ENCODE data around the gene SUN2. TPM values are rescaled to one million over a fixed set of nuclear protein-coding genes. Genes with fewer than 3 reads are reported as not detected.

The SUN2 gene
- total and polyA plus RNA-seq, 2 of the 13 experiments (the other 11 are each of a cell fraction or from before 2014, with no cell fraction given) = 45.6 to 56.6 TPM

DNA sequence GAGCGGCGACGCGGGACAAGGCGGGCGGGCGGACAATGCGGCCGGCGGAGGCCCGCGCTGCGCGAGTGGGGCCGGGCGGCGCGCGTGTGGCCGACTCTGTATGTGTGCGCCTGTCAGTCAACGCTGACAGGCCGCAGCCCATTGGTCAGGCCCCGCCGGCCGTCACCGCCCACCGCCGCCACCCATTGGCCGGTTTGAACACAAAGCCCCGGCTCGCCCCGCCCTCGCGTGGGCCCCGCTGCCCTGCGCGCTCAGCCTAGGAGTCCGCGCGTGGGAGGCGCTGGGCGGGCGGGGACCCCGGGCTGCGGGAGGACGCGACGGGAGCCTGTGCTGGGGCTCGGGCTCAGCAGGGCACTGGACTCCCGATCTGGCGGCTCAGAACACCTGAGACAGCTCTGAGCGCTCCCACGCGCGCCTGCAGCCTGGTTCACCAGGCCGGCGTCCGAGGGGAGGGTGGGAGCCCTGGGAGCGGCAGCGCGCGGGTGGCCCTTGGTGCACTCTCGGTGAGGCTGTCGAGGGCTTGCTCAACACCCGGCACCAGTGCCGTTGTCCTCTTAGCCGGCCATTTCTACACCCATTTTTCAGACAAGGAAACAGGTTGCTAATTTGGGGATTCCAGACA lies at the start of gene SUN2 (continued):
- no peak for TF ChIP-seq SRSF4 (IDR thresholded peaks at IDR 0.05; ENCODE audit: low read depth, low read length, poor library complexity, severe bottlenecking)
- TF ChIP-seq, protein P1, sequence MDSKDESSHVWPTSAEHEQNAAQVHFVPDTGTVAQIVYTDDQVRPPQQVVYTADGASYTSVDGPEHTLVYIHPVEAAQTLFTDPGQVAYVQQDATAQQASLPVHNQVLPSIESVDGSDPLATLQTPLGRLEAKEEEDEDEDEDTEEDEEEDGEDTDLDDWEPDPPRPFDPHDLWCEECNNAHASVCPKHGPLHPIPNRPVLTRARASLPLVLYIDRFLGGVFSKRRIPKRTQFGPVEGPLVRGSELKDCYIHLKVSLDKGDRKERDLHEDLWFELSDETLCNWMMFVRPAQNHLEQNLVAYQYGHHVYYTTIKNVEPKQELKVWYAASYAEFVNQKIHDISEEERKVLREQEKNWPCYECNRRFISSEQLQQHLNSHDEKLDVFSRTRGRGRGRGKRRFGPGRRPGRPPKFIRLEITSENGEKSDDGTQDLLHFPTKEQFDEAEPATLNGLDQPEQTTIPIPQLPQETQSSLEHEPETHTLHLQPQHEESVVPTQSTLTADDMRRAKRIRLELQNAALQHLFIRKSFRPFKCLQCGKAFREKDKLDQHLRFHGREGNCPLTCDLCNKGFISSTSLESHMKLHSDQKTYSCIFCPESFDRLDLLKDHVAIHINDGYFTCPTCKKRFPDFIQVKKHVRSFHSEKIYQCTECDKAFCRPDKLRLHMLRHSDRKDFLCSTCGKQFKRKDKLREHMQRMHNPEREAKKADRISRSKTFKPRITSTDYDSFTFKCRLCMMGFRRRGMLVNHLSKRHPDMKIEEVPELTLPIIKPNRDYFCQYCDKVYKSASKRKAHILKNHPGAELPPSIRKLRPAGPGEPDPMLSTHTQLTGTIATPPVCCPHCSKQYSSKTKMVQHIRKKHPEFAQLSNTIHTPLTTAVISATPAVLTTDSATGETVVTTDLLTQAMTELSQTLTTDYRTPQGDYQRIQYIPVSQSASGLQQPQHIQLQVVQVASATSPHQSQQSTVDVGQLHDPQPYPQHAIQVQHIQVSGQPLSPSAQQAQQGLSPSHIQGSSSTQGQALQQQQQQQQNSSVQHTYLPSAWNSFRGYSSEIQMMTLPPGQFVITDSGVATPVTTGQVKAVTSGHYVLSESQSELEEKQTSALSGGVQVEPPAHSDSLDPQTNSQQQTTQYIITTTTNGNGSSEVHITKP (CRISPR knock-in tag; IDR thresholded peaks at IDR 0.05; ENCODE audit: low read depth) = no peak
- TF ChIP-seq, protein P2, sequence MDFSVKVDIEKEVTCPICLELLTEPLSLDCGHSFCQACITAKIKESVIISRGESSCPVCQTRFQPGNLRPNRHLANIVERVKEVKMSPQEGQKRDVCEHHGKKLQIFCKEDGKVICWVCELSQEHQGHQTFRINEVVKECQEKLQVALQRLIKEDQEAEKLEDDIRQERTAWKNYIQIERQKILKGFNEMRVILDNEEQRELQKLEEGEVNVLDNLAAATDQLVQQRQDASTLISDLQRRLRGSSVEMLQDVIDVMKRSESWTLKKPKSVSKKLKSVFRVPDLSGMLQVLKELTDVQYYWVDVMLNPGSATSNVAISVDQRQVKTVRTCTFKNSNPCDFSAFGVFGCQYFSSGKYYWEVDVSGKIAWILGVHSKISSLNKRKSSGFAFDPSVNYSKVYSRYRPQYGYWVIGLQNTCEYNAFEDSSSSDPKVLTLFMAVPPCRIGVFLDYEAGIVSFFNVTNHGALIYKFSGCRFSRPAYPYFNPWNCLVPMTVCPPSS (IDR thresholded peaks at IDR 0.05) = no peak
- peak; percentile 9; the same call in 1 of the 2 replicates for TF ChIP-seq POLR2G (IDR thresholded peaks at IDR 0.05; ENCODE audit: low read depth, low read length)
- TF ChIP-seq SP4 (CRISPR knock-in tag; IDR thresholded peaks at IDR 0.05) = peak; percentile 97
- no peak for TF ChIP-seq FOXA1 (IDR thresholded peaks at IDR 0.05)
- 0 out of 2 replicates have a peak, but pooled peaks have one; percentile 15 for TF ChIP-seq FOXA1 (CRISPR knock-in tag; IDR thresholded peaks at IDR 0.05)
- peak; percentile 27; the same call in 1 of the 2 replicates for TF ChIP-seq MEIS1 (CRISPR knock-in tag; IDR thresholded peaks at IDR 0.05; ENCODE audit: borderline replicate concordance)
- TF ChIP-seq ZNF75D (CRISPR knock-in tag; IDR thresholded peaks at IDR 0.05; ENCODE audit: borderline replicate concordance) = no peak
- peak; percentile 98 for TF ChIP-seq FOXM1 (CRISPR knock-in tag; IDR thresholded peaks at IDR 0.05)
- peak; percentile 0; the same call in 1 of the 2 replicates for TF ChIP-seq ZNF777 (CRISPR knock-in tag; IDR thresholded peaks at IDR 0.05)
- TF ChIP-seq ZNF878 (CRISPR knock-in tag; IDR thresholded peaks at IDR 0.05) = no peak
- TF ChIP-seq ZNF263 (CRISPR knock-in tag; IDR thresholded peaks at IDR 0.05) = 0 out of 2 replicates have a peak, but pooled peaks have one; percentile 12
- no peak for TF ChIP-seq HOXA5 (CRISPR knock-in tag; IDR thresholded peaks at IDR 0.05)
- TF ChIP-seq NFYB (CRISPR knock-in tag; IDR thresholded peaks at IDR 0.05) = peak; percentile 86
- TF ChIP-seq SP2 (CRISPR knock-in tag; IDR thresholded peaks at IDR 0.05) = peak; percentile 89
- TF ChIP-seq ZNF225 (CRISPR knock-in tag; IDR thresholded peaks at IDR 0.05) = 0 out of 2 replicates have a peak, but pooled peaks have one; percentile 28
- TF ChIP-seq MXI1 (IDR thresholded peaks at IDR 0.05; ENCODE audit: borderline replicate concordance, low read depth, low read length) = peak; percentile 25; the same call in 1 of the 3 replicates
- TF ChIP-seq ZNF333 (CRISPR knock-in tag; IDR thresholded peaks at IDR 0.05; ENCODE audit: borderline replicate concordance) = no peak
- TF ChIP-seq ZNF205 (CRISPR knock-in tag; IDR thresholded peaks at IDR 0.05) = peak; percentile 15; the same call in 1 of the 2 replicates
- TF ChIP-seq RBFOX2 (IDR thresholded peaks at IDR 0.05; ENCODE audit: low read depth, low read length) = peak; percentile 83
- TF ChIP-seq, protein P3, sequence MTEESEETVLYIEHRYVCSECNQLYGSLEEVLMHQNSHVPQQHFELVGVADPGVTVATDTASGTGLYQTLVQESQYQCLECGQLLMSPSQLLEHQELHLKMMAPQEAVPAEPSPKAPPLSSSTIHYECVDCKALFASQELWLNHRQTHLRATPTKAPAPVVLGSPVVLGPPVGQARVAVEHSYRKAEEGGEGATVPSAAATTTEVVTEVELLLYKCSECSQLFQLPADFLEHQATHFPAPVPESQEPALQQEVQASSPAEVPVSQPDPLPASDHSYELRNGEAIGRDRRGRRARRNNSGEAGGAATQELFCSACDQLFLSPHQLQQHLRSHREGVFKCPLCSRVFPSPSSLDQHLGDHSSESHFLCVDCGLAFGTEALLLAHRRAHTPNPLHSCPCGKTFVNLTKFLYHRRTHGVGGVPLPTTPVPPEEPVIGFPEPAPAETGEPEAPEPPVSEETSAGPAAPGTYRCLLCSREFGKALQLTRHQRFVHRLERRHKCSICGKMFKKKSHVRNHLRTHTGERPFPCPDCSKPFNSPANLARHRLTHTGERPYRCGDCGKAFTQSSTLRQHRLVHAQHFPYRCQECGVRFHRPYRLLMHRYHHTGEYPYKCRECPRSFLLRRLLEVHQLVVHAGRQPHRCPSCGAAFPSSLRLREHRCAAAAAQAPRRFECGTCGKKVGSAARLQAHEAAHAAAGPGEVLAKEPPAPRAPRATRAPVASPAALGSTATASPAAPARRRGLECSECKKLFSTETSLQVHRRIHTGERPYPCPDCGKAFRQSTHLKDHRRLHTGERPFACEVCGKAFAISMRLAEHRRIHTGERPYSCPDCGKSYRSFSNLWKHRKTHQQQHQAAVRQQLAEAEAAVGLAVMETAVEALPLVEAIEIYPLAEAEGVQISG (CRISPR knock-in tag; IDR thresholded peaks at IDR 0.05) = no peak
- TF ChIP-seq HIVEP1 (CRISPR knock-in tag; IDR thresholded peaks at IDR 0.05) = 0 out of 2 replicates have a peak, but pooled peaks have one; percentile 14
- TF ChIP-seq TAF15 (IDR thresholded peaks at IDR 0.05; ENCODE audit: low read depth, low read length, poor library complexity, severe bottlenecking) = no peak

Data from HepG2 (cell line).